ENCODE data around the gene UBE2G2.

The UBE2G2 gene

GRCh38 chr21:44742418-44743153 is 59.0 kb downstream of the UBE2G2 start:
- no peak for DNase-seq

DNA sequence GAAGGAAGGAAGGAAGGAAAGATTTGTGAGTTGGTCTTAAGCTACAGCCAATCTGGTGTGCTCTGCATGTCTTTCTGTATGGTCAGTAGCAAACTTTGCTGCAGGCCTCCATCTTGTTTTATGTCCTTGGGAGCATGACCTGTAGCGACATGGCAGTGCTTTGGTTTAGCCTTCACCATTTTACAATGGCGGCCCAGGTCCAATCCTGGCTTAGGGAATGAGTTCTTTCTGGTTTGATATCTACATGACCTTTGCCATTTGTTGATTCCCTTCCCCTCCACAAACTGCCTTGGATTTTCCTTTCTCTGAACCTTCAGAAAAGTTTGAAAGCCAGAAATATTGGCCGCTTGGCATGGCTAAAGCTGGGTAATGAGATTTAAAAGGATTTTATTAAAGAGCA is 59.7 kb downstream of the UBE2G2 start:
- no peak for DNase-seq

- DNase-seq = no peak
Measured at GRCh38 chr21:44740742-44741141, 60.9 kb downstream of the UBE2G2 start.

- no peak for DNase-seq
Measured at GRCh38 chr21:44739316-44739715, 62.3 kb downstream of the UBE2G2 start.

GRCh38 chr21:44738621-44739020 is 63.0 kb downstream of the UBE2G2 start:
- no peak for DNase-seq

DNA sequence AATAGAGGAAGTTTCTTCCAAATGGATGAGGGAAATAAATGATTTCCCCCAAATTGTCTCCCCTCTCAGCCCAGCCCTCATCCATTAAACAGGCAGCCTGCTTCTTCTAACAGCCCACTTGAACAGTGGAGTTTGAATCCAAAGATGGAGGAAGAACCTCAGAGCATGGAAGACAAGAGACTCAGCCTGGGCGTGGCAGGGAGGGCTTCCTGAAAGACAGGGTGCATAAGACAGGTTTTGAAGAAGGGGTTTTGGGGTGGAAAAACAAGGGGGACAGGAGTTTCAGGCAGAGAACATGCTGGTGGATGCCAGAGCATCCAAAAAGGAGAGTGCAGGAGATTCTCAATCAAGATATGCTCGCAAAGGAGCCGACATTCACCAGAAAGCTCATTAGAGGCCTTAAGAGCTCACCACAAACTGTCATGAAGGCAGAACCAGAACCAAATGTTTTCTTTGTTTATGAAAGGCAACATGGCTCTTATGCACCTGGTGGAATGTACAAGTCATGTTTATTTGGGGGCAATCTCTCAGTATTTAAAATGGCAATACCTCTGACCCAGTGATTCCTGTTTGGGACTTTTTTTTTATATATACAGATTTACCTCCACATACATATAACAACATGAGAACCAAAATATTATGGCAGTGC is 63.8 kb downstream of the UBE2G2 start:
- no peak for DNase-seq

DNA sequence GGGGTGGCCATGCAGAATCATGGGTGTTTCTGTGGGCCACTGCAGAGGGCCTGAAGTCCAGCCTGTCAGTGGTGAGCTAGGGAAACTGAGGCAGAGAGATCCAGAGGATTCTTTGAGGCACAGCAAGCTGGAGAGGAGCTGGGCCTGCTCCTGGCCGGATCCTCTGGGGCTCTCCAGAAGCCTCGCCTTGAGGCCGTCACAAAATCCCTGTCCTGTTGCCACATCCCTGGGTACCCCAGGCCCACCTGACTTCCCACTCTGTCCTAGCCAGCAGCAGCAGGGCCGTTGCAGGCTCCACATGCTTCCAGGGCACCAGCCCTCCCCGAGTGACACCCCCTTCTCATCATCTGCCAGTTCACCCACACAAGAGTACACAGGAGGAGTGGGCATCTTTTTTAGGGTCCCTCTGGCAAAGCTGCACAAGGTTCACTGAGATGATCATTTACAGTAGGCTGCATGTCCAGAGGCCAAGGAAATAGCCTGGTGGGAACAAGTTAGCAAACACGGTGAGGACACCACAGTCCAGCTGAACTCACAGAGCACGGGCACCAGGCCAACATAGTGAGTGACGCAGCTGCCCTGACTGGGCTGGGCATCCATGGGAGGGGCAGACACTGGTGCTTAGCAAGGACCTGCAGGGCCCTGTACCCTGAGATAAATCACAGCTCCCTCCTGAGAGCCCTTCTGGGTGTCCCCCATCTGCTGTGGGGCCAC is 65.2 kb downstream of the UBE2G2 start:
- DNase-seq = no peak

GRCh38 chr21:44735821-44736220 is 65.8 kb downstream of the UBE2G2 start:
- DNase-seq = no peak

DNA sequence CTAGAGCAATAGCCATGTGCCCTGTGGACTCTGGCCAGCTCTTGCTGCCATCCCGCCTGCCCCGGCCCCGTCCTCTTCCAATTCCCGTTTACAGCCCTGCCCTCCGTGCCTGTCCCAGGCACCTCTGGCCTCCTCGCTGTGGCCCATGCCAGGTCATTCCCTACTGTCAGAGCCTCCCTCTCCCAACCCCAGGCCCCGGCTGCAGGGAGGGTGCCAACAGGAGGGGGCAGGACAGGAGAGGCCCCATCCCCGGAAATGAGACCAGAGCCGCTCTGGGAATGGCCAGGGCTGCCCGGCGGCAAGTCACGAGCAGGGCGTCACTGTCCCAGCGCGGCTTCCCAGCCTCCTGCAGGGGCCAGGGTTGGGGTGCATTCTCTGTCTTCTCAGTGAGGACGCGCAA is 66.8 kb downstream of the UBE2G2 start:
- DNase-seq = no peak

DNA sequence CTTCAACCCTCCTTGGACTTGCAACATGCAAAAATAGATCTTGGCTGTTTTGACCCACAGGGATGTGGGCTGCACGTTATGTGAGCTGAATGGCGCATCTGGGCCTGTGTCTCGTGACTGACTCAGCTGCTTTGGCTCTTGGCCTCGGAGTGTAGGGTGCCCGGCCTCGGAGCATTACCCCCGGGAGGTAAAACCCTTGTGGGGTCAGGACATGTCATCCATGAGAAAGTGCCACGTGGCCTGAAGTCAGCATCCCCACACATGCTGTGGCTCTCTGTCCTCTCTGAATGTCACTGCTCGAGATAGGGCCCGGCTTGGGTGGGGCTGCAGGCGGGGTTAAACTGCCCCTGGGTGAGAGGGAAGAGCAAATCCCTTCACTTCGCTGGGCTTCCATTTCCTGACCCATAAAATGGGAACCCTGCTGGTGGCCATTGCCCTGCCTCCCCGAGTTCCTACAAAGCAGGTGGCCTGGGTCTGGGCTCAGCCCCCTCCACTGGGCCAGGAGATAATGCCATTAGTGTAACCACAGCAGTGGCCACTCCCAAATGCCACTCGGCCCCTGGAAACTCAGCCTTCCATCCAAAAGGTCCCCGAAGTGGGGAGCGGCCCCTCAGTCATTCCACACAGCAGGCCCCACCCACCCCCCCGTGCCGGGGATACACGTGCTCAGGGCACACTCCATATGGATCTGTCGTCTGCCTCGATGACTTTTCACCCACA is 67.4 kb downstream of the UBE2G2 start:
- no peak for DNase-seq

DNA sequence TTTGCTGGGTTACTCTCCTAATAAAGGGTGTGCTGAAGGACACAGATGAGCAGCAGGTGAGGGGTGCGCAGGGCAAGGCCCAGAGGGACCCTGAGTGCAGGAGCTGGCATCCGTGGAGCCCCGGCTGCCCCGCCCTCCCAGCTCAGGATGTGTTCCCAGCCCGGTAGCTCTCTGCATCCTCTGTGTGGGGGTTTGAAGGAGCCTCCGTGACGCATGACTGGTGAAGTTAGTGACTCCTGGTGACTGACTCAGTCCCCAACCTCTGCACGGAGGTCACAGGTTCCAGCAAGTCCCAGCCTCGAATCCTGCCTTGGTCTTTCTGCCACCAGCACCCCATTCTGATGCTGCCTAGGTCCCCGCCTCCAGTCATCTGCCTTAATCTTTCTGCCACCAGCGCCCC is 68.7 kb downstream of the UBE2G2 start:
- no peak for DNase-seq

GRCh38 chr21:44732263-44732662 is 69.4 kb downstream of the UBE2G2 start:
- DNase-seq = no peak

DNA sequence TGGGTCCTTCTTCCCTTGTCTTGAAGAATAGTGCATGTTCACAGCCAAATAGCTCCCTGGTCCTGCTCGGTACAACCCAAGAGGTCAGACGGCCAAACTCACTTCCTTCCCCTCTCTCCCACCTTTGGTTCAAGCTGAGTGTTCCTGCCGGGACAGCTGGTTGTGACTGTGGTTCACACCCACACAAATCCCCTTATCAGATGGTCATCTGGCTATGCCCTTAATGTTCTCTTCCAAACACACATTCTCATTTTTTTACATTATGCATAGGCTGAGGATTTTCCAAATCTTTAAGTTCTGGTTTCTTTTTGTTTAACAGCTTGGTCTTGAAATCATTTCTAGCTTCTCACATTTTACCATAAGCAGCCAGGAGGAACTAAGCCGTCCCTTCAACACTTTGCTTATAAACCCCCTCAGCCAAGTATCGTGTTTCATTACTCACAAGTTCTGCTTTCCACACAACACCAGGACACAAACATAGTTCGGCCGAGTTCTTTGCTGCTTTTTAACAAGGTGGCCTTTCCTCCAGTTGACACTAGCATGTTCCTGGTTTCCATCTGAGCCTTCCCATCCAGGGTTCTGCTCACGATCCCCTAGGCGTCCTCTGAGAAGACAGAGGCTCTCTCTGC is 70.6 kb downstream of the UBE2G2 start:
- no peak for DNase-seq

DNA sequence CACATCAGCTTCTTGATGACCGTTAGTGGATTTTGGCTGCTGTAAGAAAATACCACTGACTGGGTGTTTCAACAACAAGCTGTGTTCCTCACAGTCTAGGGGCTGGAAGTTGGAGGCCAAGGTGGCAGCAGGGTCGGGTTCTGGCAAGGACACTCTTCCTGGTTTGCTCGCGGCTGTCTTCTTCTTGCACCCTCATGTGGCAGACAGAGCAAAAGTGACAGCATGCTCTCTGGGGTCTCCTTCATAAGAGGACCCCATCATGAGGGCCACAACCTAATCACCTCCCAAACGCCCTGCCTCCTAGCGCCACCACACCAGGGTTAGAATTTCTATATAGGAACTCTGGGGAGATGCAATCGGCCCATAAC is 71.6 kb downstream of the UBE2G2 start:
- DNase-seq = no peak

GRCh38 chr21:44729336-44730027 is 72.1 kb downstream of the UBE2G2 start:
- DNase-seq = no peak

DNA sequence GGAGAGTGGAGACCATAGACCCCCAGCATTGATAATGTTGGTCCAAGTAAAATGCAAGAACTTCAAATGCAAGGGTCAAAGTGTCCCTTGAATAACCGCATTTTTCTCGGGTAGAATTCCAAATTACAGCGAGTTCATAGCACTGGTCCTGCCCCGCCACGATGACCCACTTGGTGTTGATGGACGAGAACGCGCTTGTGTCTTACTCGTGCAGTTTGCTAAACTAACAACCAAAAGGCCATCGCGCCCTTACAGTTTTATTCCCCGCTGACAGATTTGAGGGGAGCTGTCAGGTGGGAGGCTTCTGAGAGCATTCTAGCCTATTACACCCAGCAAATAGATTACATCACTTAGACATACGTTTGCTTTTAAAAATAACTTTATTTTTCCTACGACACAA is 72.9 kb downstream of the UBE2G2 start:
- no peak for DNase-seq

DNA sequence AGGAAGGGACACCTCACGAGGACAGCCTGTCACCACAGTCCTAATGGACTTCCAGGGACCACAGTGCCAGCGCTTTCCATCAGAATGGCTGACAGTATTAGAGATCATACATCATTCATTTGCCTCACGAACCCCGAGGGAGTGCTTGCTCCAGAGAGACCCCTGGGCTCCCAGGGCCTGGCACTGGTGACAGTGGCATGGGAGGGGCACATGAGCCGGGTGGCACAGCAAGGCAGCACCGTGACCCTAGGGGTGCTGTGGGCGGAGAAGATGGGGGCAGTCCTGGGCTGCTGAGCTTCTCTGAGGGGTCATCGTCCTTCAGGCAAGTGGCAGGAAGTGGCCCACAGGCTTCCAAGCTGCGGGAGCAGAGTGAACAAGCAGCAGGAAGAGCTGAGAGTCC is 73.9 kb downstream of the UBE2G2 start:
- no peak for DNase-seq

DNA sequence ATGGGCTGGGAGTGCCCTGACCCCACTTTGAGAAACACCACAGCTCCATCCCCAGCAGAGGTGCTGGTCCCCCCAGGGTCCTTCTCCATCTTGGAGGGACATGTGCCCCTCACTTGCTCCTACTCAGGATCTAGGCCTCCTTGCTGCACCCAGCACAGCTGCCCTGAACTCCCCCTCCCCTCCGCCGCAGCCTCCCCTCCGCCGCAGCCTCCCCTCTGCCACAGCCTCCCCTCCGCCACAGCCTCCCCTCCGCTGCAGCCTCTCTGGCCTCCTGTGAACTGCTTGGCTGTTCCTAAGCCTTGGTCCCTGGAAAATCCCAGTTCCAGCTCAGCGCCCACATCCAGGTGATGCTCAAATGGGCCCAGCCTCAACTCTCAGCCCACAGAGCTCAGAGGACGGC is 74.3 kb downstream of the UBE2G2 start:
- no peak for DNase-seq

DNA sequence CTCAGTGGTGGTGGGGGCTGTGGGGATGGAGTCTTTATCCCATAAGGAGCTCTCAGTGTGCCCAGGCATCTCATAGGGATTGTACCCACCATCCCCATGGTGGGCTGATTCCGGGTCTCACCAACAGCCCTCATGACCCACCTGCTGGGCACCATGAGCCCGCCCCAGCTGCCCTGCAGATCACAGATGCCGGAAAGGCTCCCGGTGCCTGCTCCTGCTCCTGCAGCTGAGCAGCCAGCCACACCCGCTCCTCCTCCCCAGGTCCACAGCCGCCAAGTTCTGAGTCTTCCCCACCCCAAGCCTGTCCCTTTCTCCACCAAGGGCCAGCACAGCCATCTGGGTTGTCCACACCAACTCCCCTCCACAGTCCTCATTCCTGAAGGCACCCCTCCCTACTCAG is 74.8 kb downstream of the UBE2G2 start:
- no peak for DNase-seq

DNA sequence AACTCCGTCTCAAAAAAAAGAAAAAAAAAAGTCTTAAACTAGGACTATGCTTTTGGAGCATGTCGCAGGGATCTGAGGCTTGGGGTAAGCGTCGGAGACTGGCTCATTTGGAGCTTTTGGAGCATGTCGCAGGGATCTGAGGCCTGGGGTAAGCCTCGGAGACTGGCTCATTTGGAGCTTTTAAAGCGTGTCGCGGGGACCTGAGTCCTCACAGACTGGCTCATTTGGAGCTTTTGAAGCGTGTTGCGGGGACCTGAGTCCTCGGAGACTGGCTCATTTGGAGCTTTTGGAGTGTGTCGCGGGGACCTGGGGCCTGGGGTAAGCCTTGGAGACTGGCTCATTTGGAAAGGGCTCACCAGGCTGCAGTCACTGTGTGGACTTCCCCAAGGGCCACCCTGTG is 76.7 kb downstream of the UBE2G2 start:
- DNase-seq = no peak

DNA sequence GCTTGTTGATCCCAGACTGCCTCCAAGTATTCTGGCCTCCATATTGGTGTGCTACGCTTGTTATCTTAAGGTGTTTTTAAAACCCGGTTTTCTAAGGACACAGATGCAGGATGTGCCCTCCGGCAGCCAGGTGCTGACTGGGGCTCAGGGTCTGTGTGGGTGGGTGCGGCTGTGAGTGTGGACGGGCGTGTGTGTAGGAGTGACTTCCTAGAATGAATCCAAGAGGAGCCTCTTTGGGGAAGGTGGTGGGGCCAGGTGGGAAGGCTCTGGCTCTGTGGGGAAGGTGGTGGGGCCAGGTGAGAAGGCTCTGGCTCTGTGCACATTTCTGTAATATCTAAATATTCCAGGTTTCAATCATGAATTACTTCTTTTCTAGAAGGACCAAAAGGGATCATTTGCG is 77.4 kb downstream of the UBE2G2 start:
- DNase-seq = no peak
